GM21619 (cell line): Measurements from ENCODE around the gene PDSS1.
"Not testable (repeated sequence)": the region's sequence is repeated elsewhere in the genome, so short reads cannot be mapped to it uniquely, and the experiment has no call there.

Source experiments
- ATAC-seq: cut with Tn5 transposase; IDR thresholded peaks from one replicate; pipeline ENCODE4 v1.9.1; 2021; ENCODE audit not compliant: unreplicated experiment

PDSS1 gene

DNA sequence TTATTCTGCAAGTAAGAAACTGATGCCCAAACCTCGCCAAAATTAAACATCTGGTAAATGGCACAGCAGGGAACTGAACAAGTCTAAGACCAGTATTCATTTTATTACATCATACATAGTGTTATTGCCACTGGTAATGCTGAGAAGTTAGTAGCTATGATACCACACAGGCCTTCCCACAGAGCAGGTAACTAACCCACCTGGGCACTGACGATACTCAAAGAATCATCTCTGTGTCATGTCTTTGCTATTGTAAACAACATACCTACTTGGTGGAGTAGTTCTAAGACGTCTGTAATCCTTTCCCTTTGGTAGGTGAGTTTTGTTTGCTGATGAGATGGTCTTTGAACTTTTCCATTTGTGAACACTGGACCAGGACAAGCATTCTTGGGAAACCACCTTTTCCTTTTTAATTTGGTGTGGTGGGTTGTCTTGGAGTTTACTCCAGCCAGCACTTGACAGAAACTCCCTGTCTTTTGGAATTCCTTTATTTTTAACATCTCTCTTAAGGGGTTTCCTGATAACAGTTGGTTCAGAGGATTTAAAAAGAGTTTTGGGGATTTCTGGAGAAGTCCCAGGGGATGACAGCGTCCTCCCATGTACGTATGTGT, 40.9 kb downstream of the PDSS1 start:
- ATAC-seq, result no peak

DNA sequence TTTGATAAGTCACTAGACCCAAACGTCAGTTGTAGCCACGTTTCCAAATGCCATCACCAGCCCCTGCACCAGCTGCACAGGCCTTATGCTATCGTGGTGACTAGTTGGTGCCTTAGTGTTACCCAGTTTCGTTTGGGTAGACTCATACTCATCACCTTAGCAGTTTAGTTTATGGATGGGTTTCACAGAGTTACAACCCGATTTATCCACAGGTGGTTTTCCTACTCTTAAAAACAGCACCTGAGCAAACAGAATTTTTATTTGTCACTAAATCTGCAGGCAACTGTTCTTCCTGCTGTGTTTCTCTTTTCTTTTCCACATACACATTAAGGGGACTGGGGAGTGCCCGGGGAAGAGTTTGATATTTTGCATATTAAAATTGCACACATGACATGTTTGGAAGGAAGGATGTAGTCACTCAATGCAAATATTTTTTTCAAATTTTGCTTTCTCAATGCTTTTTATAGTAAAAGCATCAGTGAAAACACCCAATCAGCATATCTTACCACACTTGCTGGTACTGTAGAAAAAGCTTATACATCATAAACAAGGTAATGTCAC, 41.6 kb downstream of the PDSS1 start:
- peak; percentile 49 for ATAC-seq

DNA sequence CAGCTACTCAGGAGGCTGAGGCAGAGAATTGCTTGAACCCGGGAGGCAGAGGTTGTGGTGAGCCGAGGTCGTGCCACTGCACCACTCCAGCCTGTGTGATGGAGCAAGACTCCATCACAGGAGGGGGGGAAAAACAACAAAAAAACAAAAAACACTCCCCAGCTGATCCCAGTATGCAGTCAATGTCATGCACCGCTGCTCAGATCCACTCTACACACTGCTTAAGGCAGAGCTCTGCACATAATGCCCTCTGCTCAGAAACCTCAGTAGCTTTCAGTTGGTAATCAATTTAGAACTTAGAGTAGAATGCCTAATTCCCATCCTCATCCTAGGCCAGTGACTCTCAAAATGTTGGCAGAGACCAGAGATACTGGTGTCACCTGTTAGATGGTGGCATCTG, 43.9 kb downstream of the PDSS1 start:
- no peak for ATAC-seq

DNA sequence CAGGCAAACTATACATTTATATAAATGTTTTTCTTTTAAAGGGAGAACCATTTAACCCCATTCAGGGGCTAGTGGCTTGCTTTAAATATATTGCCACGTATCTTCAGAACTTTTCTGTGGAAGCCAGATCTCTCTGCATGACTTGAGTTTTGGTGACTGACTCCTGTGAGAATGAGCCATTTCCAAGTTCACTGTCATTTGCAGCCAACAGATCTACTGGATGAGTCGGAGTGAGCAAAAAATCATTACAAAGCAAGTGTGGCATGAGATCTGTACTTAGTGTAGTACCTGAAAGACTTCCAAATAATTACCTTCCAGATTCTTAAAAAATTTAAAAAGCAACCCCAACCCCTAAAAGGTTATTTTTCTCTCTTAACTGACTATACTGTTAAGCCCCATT, 45.6 kb downstream of the PDSS1 start:
- ATAC-seq, result no peak

DNA sequence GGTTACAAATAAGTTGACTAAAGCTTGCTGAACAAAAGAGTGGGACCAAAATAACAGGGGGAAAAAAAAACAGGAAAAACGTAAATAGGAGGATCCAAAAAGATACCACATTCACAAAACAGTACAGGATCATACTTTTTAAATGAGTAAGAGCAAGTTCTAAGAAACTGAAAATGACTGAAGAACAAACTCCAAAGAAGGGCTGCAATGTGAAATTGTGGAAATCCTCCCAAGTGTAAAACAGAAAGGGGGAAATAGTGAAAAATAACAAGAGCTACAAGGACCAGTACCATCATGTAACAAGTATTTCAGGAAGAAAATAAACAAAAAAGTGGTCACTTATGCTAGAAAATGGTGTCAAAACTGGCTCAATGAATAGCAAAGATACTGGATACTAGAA, 46.3 kb downstream of the PDSS1 start:
- no peak for ATAC-seq

DNA sequence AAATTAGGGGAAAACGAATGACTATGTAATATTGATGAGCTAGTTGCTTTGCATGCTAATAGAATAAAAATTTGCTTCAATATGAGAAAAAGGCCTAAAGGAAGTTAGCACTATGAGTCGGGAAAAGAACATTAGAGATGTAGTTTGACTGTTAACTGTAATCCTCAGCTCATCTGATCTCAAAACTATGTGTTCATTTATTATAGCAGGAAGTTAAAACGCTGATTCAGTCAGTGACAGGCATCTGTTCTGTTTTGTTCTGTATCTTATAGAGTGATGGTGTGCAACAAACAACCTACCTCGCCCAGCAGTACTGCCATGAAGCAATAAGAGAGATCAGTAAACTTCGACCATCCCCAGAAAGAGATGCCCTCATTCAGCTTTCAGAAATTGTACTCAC, 48.6 kb downstream of the PDSS1 start:
- no peak for ATAC-seq

DNA sequence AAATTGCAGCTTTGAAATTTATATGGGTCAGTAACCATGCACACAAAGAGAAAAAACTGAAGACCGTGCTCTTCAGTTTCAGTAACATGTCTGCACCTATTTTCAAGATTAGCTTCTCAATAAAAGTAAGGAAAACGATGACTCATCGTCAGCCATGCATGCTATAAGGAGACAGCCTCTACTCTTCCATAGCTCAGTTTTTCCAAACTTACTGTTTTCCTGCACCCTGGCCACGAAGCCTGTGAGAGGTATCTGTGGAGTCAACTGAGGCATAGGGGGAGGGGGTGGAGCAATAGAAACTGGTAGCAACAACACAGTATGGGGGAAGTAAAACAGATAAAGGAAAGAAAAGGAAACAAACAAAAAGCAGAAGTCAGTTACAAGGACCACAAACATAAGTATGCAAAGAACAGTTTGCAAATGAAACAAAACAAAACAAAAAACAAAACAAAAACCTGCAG, 58.0 kb downstream of the PDSS1 start:
- ATAC-seq, result peak; percentile 96

DNA sequence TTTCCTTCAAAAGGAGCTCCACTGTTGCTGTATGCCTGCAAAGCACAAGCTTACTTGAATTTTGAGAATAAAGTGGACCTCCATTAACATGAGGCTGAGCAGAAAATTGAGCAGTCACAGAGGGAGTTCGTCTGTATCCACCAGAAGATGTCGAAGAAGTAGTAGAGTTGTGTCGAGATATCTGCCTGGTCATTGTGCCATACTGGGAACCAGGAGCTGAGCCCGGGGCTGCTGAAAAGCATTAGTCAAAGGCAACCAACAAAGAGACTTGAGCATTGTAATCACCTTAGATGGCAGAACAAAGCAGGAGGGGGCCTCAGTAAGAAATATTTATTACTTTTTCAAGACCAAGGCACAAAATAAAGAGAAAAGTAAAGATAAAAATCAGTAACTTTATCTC, 61.5 kb downstream of the PDSS1 start:
- no peak for ATAC-seq

DNA sequence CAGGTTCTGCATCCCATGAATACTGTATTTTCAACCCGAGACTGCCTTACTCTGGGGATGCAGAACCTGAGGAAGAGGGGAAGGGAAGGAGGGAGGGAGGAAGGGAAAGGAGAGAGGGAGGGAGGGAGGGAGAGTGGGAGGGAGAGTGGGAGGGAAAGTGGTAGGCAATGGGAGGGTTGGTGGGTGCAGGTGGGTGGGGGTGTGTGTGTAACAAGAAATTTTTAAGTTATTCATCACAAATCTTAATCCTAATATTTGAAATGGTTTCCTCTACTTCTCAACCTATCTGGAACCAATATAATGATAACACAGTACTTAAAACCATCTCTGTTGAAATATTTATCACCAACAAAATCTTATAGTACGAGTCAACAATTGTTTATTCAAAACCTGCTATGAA, 68.0 kb downstream of the PDSS1 start:
- ATAC-seq, result no peak

DNA sequence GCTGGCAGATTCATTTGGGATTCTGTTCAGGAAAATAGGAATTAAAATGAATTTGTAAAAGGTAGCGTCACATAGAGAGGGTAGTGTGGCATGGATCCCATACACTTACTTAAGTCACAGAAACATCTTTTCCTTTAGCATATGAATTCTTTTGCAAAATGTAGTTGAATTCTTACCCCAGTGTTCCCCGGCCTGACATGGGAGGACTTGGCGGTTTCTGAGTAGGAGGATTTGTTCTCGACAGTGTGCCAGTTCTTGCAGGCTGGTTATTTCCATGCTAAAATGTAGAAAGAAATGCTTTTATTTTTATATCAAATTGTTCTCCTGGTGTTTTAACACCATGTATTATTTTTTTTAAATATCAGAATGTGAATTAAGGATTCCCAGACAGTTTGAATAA, 72.6 kb downstream of the PDSS1 start:
- no peak for ATAC-seq

DNA sequence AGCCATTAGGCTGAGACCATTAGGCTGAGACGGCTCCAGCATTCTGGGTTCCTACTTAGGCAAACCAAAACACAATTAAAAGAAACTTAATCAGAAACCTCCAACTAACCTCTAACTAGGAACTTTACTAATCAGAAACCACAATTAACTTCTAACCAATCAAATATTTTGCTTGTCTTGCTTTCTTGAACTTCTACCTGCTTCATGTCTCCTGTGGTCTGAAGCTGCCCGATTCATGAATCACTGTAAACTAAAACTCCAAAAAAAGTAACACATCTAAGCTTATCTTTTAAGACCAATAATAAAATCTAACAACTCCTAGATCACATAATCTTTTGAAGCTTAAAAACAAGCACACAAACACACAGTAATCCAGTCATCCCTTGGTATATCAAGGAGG, 76.1 kb downstream of the PDSS1 start:
- ATAC-seq, result no peak

DNA sequence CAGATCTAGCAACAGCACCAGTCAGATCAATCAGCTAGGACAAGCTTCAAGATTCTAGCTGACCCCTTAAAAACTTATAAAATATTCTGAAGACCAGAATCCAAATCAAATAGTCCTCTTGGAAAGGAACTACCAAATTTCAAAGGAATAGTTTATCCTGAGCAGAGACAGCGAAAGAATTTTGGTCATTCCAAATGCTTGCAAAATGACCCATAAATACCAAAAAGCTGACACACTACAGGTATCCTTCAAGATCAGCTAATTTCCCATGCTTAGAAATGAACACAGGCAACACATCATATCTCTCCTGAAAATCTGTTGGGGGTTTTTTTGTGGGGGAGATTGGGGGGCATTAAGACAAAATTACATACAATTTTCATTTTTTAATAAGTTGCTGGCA, 78.8 kb downstream of the PDSS1 start:
- ATAC-seq, result no peak

DNA sequence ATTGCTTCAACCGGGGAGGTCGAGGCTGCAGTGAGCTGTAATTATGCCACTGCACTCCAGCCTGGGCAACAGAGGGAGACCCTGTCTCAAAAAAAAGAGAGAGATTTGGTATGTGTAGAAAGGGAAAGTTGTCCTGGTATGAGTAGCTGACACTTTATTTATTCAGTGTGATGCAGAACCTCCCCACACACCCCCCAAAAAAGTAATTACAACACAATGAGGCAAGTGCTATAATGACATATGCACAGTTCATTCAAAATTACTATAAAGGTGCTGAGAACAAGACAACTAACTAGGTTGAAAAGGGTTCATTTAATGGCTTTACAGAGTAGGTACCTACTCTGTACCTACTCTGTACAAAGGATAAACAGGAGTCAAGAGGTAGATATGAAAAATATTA, 80.2 kb downstream of the PDSS1 start:
- no peak for ATAC-seq

DNA sequence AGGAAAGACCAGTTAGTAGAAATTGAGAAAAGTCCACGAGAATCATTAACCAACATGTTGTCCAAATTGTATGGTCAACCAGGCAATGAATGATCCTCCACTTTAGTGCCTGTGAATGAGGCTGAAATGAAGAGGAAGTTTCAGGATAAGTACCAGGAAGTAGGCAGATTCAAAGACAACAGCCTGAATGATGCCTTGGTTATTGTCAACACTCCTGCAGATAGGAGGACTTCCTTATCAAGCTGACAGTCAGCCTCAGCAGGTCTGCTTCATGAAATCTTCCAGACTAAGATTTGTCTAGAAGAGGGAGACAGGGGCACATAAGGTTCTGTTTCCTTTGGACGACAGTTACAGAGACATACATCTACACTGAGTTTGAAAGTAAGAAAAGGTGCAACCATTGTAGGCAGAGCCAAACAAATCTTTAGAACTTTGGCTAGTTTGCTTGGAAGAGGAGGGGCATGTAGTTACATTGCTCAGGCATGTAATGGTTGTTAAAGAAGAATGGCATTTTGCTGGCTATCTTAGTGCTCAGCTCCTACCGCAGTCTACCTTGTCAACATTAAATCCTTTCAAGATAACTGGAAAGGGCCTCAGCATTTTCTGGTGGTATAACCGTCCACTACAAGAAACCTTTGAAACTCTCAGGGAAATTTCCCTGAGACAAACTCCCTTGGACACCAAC, 81.8 kb downstream of the PDSS1 start:
- no peak for ATAC-seq

DNA sequence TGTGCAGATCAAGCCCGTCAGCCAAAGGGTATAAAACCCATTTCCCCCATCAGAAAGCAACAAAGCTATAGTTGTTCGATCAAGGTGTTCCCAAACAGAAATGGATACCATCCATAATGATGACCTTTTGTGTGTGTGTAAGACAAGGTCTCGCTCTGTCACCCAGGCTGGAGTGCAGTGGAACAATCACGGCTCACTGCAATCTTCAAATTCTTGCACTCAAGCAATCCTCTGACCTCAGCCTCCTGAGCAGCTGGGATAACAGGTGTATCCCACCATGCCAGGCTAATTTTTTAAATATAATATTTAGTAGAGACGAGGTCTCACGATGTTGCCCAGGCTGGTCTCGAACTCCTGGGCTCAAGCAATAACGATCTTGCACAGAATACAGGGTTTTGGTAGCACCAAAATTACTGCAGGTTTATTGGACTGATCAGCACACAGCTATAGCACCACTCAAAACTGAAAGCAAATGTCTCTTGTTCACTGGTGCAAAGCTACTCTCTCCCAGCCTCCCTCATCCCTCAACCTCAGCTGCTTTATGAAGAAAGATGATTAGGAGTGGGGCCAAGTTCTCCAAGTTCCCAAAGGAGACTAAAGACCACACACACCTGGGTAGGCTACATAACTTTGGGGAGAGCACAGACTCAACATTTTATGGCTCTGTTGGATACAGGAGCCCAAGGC, 82.7 kb downstream of the PDSS1 start:
- peak; percentile 40 for ATAC-seq

DNA sequence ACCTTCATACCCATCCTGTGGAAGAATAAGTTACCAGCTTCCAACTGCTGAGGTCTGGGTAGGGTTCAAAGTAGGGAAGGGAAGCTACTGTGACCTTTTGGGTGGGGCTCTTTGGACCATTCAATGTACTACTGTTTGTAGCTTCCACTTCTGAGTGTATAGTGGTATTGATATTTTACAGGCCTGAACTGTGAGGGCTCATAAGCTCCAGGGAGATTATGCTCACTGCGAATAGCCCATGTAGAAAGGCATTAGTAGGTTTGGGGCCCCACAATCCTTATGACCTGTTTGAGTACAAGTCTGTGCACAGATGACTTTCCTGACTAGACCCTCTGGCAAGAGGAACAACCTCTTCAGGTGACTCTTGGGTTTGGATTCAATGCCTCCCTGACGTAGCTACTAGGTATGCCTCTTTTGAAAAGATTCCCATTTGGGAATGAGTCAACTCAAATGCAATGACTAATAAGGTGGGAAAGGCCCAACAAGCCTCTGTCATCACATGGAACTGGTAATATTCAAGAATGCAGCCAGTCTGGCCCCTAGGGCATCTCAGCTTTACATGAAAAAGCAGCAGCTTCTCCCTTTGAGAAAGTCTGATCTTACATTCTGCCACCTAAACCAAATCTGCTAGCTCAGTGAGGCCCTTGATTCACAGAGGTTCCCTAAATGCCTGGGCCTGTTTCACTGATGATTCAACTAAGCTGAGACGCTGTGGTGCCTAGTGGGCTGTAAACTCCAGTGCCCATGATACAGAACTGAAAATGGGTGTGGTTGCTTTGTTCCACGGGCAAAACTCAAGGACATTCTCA, 83.5 kb downstream of the PDSS1 start:
- ATAC-seq, result peak; percentile 57

DNA sequence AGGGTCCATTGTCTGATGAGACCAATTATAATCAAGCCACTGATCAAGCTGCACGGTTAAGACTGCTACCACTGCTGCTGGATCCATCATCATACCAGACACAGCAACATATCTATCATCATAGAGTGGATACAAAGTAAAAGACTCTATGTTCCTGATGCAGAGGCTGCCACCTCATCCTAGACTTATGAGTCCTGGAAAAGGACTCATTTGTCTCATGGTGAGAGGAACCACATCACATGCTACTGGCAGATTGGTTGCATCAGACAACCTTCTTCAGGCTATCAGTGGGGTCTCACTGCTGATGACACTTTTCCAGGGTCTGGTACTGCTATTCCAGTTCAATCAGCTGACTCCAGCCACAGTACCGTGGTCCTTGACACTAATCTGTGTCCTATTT, 84.3 kb downstream of the PDSS1 start:
- ATAC-seq, result peak; percentile 4

DNA sequence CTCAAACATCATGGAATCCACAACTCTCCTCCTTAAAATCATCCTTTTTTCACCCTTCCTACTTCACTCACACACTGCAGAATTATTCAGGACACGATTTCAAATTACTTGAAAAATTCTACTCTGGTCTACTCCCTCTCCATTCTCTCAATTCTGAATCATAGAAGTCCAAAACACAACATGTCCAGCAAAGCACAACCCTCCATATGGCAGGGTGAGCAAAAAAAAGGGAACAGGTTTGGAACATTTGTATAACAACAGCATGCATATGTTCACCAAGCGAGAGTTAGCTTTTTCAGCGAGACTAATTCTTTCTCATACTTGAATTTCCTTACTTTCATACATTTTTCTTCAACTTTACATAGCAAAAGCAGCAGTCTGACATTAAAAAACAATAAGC, 89.9 kb downstream of the PDSS1 start:
- ATAC-seq, result no peak

DNA sequence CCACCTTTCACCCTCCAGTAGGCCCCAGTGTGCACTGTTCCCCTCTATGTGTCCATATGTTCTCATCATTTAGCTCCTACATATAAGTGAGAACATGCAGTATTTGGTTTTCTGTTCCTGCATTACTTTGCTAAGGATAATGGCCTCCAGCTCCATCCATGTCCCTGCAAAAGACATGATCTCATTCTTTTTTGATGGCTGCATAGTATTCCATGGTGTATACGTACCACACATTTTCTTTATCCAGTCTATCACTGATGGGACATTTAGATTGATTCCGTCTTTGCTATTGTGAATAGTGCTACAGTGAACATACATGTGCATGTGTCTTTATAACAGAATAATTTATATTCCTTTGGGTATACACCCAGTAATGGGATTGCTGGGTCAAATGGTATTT, 92.3 kb downstream of the PDSS1 start:
- not testable (repeated sequence) for ATAC-seq

DNA sequence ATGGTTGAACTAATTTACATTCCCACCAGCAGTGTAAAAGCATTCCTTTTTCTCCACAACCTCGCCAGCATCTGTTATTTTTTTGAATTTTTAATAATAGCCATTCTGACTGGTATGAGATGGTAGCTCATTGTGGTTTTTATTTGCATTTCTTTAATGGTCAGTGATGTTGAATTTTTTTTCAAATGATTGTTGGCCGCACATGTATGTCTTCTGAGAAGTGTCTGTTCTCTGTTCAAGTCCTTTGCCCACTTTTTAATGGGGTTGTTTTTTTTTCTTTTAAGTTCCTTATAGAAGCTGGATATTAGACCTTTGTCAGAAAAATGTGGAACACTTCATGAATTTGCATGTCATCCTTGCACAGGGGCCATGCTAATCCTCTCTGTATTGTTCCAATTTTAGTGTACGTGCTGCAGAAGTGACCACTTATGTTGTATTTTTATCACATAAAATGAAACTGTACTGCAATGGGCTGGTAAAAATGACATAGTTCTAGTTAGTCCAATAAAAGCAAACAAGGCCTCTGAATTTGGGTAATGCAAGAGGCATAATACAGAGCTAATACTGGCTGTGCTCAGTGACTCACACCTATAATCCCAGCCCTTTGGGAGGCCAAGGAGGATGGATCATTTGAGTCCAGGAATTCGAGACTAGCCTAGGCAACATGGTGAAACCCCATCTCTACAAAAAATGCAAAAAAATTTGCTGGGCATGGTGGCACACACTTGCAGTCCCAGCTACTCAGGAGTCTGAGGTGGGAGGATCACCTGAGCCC, 92.9 kb downstream of the PDSS1 start:
- ATAC-seq, result no peak
